LoVo (cell line): ENCODE data around the gene SLC4A8.
"Not testable (repeated sequence)": the region's sequence is repeated elsewhere in the genome, so short reads cannot be mapped to it uniquely, and the experiment has no call there.

Experiments used
- DNase-seq: peaks from one replicate; pipeline ENCODE4 v3.0.0-alpha.2; 2016; ENCODE audit warnings: low spot score

The SLC4A8 gene

DNA sequence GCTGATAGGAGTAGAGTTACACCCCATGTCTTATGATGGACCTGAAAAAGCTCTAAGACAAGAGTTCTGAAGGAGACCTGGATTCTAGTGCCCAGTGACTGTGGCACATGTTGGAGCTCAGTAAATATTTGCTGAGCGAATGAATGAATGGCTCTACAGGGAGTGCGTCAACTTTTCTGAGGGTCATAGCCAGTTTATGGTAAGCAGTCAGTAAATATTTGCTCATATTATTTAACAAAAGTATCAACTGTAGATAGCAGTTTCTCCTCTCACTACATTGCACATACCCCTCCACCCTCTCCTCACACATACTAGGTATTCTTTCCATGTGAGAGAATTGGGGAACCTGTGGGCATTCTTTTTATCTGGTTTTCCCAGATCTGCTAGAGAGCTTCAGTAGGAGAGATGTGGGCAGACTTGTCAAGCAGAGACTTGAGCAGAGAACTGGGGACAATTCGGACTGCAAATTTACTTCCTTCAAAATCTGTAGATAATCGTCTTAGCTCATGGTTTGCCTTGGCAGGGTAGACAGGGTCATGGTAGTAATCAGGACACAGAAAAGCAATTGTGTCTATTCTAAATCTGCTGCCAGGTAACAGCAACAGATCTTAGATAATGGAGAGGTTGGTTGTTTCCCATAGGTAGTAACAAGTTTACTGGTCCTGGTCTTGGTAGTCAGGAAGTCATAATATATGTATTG lies 5.7 kb downstream of the SLC4A8 start:
- no peak for DNase-seq

GRCh38 chr12:51432921-51433320 lies 8.3 kb downstream of the SLC4A8 start:
- DNase-seq: no peak

DNA sequence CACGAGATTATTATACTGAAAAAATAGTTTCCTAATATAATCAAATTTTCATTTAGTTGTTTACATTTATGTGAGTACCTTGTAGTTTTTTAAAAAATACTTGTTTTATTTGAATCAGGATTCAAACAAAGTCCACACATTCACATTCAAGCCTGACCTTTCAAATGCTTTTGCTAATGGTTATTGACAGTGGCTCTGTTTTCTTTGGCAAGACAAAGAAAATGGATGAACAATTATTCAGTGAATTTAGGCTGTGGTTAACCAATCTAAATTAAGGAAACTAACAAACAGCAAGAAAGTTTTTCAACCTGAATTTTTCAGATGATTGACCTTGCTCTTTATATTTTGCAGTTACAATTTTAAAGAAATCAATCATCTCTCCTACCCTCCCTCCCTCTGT lies 9.7 kb downstream of the SLC4A8 start:
- no peak for DNase-seq

DNA sequence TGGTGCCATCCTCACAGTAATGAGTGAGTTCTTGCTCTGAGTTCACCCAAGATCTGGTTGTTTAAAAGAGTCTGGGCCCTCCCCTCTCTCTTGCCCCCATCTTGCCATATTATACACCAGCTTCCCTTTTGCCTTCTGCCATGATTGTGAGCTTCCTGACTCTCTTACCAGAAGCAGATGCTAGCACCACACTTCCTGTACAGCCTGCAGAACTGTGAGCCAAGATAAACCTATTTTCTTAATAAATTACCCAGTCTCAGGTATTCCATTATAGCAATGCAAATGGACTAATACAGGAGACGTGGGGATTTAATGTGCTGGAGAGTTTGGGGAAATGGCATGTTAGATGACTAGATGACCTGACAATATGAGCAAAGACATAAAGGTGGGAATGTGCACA lies 12.8 kb downstream of the SLC4A8 start:
- DNase-seq: no peak

DNA sequence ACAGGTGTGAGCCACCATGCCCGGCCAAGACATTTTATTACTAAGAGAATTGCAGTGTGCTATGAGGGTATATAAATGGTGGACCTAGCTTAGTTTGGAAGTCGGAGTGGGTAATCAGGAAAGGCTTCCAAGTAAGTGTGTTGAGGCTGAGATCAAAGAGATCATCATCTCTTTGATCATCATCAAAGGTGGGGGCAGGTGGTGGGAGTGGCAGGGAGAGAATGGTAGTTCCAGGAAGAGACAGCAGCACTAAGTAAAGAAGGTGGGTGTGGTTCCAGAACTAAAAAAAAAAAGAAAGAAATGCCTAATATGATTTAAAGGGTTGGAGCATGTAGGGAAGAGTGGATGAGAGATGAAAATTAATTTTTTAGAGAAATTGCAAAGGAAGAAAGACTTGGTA lies 14.7 kb downstream of the SLC4A8 start:
- DNase-seq: no peak

- DNase-seq: no peak
These were observed 17.0 kb downstream of the SLC4A8 start for GRCh38 chr12:51441583-51441982.

GRCh38 chr12:51442324-51442723 lies 17.7 kb downstream of the SLC4A8 start:
- no peak for DNase-seq

- DNase-seq: no peak
These were observed 18.9 kb downstream of the SLC4A8 start for GRCh38 chr12:51443573-51443972.

DNA sequence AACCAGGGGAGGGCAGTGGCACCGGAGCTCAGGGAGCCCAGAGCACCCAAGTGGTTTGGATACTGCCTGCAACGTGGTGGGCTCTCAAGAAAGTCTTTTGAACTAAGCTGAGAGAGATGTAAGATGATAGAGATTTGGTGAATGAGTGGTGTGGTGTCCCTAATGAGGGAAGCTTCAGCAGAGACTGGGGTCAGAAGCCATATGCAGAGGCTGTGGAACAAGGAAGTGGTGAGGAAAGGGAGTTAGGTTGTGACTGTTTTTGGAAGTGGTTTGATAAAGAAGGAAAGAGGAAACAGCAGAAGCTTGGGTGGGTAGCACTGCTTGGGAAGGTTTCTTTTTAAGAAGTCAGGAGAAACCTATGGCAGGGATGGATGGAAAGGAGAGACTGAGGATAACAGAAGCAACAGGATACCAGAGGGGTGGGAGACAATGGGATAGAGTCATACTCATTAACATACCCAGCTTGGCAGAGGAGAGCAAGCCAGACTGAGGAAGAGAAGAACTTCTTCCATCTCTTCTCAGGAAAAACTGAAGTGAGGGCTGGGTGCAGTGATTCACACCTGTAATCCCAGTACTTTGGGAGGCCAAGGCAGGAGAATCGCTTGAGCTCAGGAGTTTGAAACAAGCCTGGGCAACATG lies 24.1 kb downstream of the SLC4A8 start:
- no peak for DNase-seq

DNA sequence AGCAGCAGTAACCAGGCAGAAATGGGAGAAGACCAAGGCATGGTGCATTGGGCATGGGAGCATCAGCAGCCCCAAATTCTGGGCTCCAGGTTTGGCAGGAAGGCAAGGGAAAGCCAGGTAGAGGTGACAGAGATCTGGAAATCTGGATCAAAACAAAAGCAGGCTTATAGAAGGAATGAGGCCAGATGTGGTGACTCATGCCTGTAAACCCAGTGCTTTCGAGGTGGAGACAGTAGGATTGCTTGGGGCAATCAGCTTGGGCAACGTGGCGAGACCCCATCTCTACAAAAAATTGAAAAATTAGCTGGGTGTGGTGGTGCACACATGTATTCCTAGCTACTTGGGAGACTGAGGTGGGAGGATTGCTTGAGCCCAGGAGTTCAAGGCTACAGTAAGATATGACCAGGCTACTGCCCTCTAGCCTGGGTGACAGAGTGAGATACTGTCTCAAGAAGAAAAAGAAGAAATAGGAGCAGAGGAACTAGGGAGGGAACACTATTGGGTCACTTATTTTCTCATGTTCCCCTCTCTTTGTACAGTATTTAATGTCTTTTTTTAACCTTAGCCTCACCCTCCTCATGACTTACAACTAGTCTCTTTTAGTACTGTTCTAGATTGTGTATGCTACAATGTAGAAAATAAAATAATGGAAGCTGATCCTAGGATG lies 25.1 kb downstream of the SLC4A8 start:
- no peak for DNase-seq

GRCh38 chr12:51450333-51450732 lies 25.7 kb downstream of the SLC4A8 start:
- DNase-seq: no peak

- DNase-seq: no peak
These were observed 26.2 kb downstream of the SLC4A8 start for GRCh38 chr12:51450806-51451205.

- DNase-seq: not testable (repeated sequence)
These were observed 29.4 kb downstream of the SLC4A8 start for GRCh38 chr12:51454016-51454415.

DNA sequence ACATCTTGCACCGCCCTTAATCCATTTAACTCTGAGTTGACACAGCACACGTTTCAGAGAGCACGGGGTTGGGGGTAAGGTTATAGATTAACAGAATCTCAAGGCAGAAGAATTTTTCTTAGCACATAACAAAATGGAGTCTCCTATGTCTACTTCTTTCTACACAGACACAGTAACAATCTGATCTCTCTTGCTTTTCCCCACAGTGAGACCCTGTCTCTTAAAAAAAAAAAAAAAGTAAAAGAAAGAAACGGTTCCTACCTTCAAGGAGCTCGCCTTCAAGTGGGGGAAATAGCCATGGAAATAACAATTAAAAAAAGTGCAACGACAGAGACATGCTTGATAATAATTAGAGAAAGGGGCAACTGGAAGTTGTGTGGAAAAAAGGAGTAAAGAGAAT lies 30.4 kb downstream of the SLC4A8 start:
- not testable (repeated sequence) for DNase-seq

GRCh38 chr12:51458635-51459034 lies 34.0 kb downstream of the SLC4A8 start:
- no peak for DNase-seq

DNA sequence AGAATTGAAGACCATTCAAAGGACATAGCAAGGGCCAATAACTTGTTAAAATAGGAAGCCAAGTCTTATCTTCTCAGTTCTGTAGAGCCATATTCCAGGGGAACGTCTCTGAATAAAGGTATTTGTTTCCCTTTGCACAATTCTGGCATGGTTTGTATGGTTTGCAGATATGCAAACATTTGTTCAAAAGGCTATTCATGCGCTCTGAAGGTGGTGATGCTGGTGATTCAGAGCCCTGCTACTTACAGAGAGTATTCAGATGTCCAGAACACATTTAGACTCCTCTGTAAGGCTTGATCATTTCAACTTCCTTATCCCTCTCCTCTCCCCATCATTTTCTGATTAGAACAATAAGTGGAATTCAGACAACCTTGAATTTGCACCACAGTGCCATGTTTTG lies 35.9 kb downstream of the SLC4A8 start:
- DNase-seq: no peak

DNA sequence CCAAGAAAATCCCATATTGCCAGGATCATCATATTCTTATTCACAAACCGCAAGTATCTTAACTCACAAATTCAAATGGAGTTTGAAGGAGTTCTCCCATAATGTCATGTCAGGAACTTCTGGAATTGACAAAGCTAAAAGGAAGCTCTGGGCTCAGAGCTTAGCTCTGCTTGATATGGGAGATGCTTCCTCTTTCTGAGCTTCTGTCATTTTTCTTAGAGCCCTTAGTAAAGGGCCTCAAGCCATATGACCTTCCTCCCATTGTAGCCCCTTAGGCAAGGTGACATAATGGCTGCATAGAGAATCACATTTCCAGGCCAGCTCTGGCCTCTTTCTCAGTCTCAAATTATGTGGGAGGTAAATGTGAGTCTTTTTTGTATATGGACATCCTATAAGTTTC lies 40.9 kb downstream of the SLC4A8 start:
- no peak for DNase-seq

- DNase-seq: no peak
These were observed 45.5 kb downstream of the SLC4A8 start for GRCh38 chr12:51470116-51470515.

DNA sequence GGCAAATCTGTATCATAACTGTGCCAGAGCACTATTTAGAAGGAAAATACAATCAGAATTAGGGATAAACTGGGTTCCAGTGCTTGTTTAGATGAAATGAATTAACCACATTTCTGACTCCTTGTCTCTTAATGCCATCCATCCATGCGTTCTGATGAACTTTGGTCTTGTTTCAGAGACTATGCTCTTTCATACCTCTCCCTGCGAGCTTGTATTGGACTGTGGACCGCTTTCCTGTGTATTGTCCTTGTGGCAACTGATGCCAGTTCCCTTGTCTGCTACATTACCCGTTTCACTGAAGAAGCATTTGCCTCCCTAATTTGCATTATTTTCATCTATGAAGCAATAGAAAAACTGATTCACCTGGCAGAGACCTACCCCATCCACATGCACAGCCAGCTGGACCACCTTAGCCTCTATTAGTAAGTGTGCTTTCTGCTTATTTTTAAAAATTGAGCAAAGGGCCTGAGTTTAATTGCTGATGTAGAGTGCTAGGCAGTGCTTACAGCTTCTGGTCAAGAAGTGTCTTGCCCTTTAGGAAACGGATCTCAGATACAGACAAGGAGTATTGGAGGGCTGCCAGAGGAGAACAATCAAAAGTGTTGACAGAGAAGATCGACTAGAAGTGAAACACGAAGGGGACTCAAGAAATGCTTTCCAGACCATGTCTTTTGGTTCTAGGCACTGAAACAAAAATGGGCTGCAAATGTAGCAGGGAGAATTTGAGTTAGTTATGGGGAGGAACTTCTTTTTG lies 46.7 kb downstream of the SLC4A8 start:
- DNase-seq: no peak

DNA sequence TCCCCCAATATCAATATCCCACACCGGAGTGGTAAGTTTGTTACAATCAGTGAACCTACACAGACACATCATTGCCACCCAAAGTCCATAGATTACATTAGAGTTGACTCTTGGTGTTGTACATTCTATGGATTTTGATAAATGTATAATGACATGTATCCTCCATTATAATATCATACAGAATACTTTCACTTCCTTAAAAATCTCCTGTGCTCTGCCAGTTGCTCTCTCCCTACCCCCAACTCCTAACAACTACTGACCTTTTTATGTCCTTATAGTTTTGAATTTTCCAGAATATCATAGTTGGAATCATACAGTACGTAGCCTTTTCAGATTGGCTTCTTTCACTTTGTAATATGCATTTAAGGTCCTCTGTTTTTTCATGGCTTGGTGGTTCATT lies 48.4 kb downstream of the SLC4A8 start:
- no peak for DNase-seq

DNA sequence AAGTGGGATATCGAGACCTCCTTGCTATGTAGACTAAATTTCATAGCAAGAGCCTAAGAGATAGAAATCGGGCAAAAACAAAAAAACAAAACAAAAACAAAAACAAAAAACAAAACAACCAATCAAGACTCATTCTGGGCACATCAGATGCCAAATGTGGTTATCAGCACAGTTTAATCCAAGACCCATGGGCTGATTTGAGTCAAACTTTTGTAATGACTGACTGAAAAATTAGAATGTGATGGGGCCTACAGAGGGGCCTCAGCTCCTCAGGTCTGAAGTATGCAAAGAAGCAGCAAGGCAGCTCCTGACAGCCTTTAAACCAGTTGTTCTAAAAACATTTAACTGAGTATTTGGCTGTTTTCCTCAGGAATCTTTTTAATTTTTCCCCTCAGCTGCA lies 49.3 kb downstream of the SLC4A8 start:
- DNase-seq: no peak

DNA sequence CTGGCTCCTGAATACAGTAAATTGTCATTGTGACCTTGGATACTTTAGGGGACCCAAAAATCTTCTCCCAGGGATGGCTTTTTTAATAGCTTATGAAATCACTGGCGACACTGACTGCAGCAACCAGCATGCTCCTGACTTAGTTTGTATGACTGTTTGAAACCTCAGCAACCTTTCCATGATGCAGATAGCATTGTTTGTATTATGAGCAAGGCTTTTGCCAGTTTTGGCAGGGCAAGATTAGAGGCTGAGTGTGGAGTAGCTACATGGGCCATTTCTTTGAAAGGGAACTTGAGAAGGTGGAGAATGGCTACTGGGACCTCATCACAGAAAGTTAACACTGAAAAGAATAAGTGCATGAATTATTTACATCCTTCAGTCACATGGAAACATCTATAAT lies 50.9 kb downstream of the SLC4A8 start:
- no peak for DNase-seq

- DNase-seq: no peak
These were observed 56.3 kb downstream of the SLC4A8 start for GRCh38 chr12:51480978-51481377.
